Mammary epithelial cell (primary cell): Measurements from ENCODE around the gene FILIP1.

ENCODE experiments used
- EZH2 ChIP-seq: IDR thresholded peaks from 2 replicates; pipeline ENCODE4 v1.6.1; 2012; ENCODE audit warnings: low read length, inconsistent platforms, borderline replicate concordance
- TF ChIP-seq, protein P1 (sequence below), 2 donors: IDR thresholded peaks in 1 of 2; conservative IDR thresholded peaks in 1 of 2; 2 replicates each; pipeline ENCODE4 v1.5.1; 2011 to 2012; ENCODE audit warnings: inconsistent platforms in 2 of 2, low read length in 2 of 2, mild to moderate bottlenecking in 2 of 2, control low read depth in 1 of 2, low read depth in 1 of 2; ENCODE audit not compliant: insufficient read depth in 1 of 2; ENCODE audit errors: extremely low read depth in 1 of 2

DNA sequence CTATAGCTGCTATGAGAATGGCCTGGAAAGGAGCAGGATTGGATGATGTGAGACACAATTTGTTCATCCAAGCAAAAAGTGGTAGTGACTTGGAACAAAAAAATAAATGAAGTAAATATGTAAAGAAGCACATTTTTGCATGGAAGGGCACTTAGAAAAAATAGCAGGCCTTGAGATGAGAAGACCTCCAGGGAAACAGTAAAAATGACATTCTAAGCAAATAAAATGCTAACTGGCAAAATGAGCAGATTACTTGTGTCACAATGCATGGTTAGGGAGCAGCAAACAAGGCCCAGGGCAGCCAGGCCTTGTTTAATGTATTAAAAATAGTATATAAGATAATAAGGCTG lies 230.2 kb downstream of the FILIP1 start:
- TF ChIP-seq, protein P1, sequence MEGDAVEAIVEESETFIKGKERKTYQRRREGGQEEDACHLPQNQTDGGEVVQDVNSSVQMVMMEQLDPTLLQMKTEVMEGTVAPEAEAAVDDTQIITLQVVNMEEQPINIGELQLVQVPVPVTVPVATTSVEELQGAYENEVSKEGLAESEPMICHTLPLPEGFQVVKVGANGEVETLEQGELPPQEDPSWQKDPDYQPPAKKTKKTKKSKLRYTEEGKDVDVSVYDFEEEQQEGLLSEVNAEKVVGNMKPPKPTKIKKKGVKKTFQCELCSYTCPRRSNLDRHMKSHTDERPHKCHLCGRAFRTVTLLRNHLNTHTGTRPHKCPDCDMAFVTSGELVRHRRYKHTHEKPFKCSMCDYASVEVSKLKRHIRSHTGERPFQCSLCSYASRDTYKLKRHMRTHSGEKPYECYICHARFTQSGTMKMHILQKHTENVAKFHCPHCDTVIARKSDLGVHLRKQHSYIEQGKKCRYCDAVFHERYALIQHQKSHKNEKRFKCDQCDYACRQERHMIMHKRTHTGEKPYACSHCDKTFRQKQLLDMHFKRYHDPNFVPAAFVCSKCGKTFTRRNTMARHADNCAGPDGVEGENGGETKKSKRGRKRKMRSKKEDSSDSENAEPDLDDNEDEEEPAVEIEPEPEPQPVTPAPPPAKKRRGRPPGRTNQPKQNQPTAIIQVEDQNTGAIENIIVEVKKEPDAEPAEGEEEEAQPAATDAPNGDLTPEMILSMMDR (conservative IDR thresholded peaks at IDR 0.05 in 1 of 2, IDR thresholded peaks at IDR 0.05 in 1 of 2; ENCODE audit: extremely low read depth in 1 of 2, insufficient read depth in 1 of 2, low read depth in 1 of 2, low read length in 2 of 2) = no peak
- no peak for TF ChIP-seq EZH2
